Stimulated activated CD8-positive, alpha-beta memory T cell treated with anti-CD3 and anti-CD28 coated beads, Interleukin-15, amount 100 ng/mL, for 1 hour (primary cell): ENCODE measurements around the gene GLCCI1.

Experiments
- DNase-seq: peaks from one replicate; pipeline ENCODE4 v3.0.0-alpha.2; 2020; ENCODE audit warnings: low read depth

GLCCI1 gene

DNA sequence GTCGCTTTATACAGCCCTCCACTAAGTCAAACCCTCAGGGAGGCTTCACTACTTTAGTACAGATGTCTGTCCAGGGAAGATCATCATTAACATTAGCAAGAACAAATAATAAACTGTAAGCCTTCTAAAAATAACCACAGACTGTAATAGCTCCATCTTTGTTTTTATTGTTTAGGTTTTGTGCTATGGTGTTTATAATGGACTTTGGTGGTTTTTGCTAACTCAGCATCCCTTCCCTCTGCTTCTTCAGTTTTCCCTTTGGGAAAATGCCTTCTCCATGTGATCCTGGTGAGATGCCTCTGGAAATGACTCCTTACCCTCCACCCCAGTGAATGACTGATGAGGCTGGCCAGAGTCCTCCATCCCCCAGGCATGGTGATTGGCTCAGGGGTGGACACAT, 162.1 kb downstream of the GLCCI1 start:
- DNase-seq, result no peak

- no peak for DNase-seq
Measured at GRCh38 chr7:8131694-8132605, 163.4 kb downstream of the GLCCI1 start.

- no peak for DNase-seq
Measured at GRCh38 chr7:8133188-8133848, 164.7 kb downstream of the GLCCI1 start.

GRCh38 chr7:8134089-8134733, 165.6 kb downstream of the GLCCI1 start:
- no peak for DNase-seq

GRCh38 chr7:8135417-8135816, 166.8 kb downstream of the GLCCI1 start:
- no peak for DNase-seq

- no peak for DNase-seq
Measured at GRCh38 chr7:8136051-8136730, 167.6 kb downstream of the GLCCI1 start.
